ENCODE results near the gene NCOA3.
"Not testable (repeated sequence)": the region's sequence is repeated elsewhere in the genome, so short reads cannot be mapped to it uniquely, and the experiment has no call there.

Gene NCOA3

DNA sequence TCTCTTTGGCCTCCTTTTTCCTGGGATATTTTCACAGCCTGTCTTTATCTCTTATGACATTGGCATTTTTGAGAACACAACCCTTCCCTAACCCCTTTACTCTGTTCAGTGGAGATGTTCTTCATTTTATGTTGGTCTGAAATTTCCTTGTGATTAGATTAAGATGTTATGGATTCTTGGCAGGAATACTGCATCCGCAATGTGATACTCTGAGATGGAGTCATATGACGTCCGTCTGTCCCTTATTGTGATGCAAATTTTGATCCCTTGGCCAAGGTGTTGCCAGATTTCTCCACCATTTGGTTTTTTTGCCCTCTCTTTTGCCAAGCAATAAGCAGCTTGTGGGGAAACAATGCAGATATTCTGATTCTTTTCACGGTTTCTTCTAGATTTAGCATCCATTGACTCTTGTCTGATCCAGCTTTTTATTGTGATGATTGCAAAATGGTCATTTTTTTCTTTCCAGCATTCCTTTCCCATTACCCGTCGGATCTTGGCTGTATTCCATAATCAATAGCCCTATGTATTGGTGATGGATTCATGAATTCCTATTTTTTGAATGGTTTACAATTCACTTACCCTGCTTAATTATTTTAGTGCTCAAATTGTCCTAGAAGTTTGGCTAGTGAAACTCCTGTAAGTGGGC, 85.1 kb downstream of the NCOA3 start:
- TF ChIP-seq, protein P1, sequence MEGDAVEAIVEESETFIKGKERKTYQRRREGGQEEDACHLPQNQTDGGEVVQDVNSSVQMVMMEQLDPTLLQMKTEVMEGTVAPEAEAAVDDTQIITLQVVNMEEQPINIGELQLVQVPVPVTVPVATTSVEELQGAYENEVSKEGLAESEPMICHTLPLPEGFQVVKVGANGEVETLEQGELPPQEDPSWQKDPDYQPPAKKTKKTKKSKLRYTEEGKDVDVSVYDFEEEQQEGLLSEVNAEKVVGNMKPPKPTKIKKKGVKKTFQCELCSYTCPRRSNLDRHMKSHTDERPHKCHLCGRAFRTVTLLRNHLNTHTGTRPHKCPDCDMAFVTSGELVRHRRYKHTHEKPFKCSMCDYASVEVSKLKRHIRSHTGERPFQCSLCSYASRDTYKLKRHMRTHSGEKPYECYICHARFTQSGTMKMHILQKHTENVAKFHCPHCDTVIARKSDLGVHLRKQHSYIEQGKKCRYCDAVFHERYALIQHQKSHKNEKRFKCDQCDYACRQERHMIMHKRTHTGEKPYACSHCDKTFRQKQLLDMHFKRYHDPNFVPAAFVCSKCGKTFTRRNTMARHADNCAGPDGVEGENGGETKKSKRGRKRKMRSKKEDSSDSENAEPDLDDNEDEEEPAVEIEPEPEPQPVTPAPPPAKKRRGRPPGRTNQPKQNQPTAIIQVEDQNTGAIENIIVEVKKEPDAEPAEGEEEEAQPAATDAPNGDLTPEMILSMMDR (IDR thresholded peaks at IDR 0.05; ENCODE audit: insufficient read depth, low read depth, low read length, missing control alignments) = no peak
- no peak overlapping the region for H3K4me3 ChIP-seq (ENCODE audit: low read length)
- DNase-seq (ENCODE audit: low read depth) = no peak

DNA sequence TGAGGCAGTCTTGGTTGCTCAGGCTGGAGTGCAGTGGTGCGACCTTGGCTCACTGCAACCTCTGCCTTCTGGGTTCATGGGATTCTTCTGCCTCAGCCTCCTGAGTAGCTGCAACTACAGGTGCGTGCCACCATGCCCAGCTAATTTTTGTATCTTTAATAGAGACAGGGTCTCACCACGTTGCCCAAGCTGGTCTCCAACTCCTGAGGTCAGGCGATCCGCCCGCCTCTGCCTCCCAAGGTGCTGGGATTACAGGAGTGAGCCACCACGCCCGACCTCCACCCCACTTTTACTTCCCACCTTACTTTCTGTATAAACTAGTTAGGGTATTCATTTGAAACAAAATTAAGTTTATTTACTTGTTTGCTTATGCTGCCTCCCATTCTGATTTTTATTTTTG, 86.5 kb downstream of the NCOA3 start:
- H3K4me3 ChIP-seq (ENCODE audit: low read length) = no peak overlapping the region
- TF ChIP-seq, protein P1 (IDR thresholded peaks at IDR 0.05; ENCODE audit: insufficient read depth, low read depth, low read length, missing control alignments) = no peak
- DNase-seq (ENCODE audit: low read depth) = no peak

DNA sequence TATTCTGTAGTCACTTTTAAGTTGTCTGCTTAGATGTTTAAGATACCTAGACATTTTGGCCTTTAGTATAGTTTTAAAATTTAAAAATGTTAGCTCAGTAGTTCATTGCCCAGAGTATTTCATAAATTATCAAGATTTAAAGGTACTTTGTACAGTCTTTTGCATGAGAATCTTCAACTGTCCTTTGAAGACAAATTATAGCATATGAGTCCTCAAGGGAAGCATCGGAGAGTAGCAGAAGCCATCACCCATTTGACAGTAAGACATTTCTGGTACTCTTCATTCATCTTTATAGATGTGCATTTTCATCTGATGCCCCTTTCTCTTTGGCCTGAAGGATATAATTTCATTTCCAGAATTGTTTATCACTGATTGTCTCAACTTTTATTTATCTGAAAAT, 89.5 kb downstream of the NCOA3 start:
- TF ChIP-seq, protein P1 (IDR thresholded peaks at IDR 0.05; ENCODE audit: insufficient read depth, low read depth, low read length, missing control alignments) = no peak
- H3K4me3 ChIP-seq (ENCODE audit: low read length) = no peak overlapping the region
- no peak for DNase-seq (ENCODE audit: low read depth)

DNA sequence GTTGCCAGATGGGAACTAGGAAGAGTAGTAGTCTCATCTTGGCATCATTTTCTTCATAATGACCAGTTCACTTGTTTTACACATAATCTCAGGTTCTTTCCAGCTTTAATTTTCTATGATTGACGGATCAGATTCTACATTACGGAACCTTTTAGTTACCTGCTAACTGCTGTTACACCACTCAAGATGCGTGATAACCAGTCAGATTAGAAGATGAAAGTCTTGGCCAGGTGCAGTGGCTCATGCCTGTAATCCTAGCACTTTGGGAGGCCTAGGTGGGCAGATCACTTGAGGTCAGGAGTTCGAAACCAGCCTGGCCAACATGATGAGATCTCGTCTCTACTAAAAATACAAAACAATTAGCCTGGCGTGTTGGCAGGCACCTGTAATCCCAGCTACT, 92.5 kb downstream of the NCOA3 start:
- TF ChIP-seq, protein P1 (IDR thresholded peaks at IDR 0.05; ENCODE audit: insufficient read depth, low read depth, low read length, missing control alignments) = no peak
- no peak for DNase-seq (ENCODE audit: low read depth)
- H3K4me3 ChIP-seq (ENCODE audit: low read length) = no peak overlapping the region

DNA sequence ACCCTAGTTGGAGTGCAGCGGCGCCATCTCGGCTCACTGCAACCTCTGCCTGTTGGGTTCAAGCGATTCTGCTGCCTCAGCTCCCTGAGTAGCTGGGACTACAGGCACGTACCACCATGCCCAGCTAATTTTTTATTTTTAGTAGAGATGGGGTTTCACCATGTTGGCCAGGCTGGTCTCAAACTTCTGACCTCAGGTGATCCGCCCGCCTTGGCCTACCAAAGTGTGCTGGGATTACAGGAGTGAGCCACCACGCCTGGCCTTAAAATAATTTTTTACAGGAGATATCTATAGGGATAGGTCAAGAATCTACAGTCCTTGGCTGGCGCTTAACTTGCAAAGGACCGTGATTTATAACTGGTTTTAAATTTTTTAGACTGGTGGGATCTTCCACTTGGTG, 93.5 kb downstream of the NCOA3 start:
- H3K4me3 ChIP-seq (ENCODE audit: low read length); DNase-seq (ENCODE audit: low read depth): not testable (repeated sequence)

DNA sequence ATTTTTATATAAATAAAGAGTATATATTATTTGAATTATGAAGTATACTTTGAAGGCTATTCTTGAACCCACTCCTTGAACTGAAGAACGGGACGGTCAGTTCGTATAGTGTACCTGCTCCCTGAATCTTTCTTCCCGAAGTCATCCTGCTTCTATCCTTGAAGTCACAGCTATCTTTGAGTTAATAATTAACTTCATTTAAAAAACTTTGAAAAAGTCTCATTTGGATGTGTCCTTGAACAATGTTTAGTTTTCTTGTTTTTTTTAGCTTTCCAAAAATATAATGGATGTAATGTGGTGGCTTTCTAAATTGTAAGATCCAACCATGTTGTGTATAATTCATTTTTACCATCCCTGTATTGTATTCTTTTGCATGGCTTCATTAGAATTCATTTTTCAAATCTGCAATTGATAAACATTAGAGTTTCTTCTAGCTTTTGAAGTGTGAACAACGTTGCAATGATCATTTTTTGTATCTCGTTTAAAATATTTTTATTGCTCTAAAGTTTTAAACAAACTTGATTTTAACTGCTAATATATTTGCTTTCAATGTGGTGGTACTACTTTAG, 94.4 kb downstream of the NCOA3 start:
- TF ChIP-seq, protein P1 (IDR thresholded peaks at IDR 0.05; ENCODE audit: insufficient read depth, low read depth, low read length, missing control alignments) = no peak
- DNase-seq (ENCODE audit: low read depth) = no peak
- H3K4me3 ChIP-seq (ENCODE audit: low read length) = no peak overlapping the region

DNA sequence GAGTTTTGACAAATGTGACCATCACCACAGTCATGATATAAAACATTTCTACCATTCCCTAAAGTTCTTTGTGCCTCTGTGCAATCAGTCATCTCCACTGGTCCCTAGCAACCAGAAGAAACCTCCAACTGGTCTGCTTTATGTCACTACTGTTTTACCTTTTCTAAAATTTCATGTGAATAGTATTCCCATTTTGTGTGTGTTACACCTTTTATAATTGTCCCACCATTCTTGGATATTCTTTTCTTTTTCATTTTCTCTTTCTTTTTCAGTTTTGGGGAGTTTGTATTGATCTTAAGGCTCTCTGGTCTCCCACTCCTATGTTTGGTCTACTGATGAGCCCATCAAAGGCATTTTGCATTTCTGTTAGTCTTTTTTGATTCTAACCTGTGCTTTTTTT, 95.4 kb downstream of the NCOA3 start:
- no peak for DNase-seq (ENCODE audit: low read depth)
- TF ChIP-seq, protein P1 (IDR thresholded peaks at IDR 0.05; ENCODE audit: insufficient read depth, low read depth, low read length, missing control alignments) = no peak
- H3K4me3 ChIP-seq (ENCODE audit: low read length) = no peak overlapping the region
